ENCODE results near the gene NEURL2.

Gene NEURL2

GRCh38 chr20:45892049-45892825 lies 1.2 kb upstream of the NEURL2 start:
- Histone ChIP-seq H3K23ac (ENCODE audit: low read length) (no peak overlapping the region), H3K27ac (ENCODE audit: low read depth, low read length) (no peak overlapping the region), H3K14ac (ENCODE audit: low read length) (no peak overlapping the region), H3K4ac (ENCODE audit: low read depth, low read length) (no peak overlapping the region), H3K9ac (ENCODE audit: low read length) (no peak overlapping the region), H3K27me3 (ENCODE audit: insufficient read depth, low read length) (no peaks in the 10 kb centered on the region), H3K79me2 (ENCODE audit: control insufficient read depth, insufficient read depth, low read length, poor library complexity) (peaks cover 4% of the 10 kb centered on the region), H4K91ac (ENCODE audit: low read depth, low read length) (peak overlapping the region; percentile 22), H4K8ac (ENCODE audit: low read depth, low read length) (peak overlapping the region; percentile 95), H3K18ac (ENCODE audit: low read length) (peak overlapping the region; percentile 2), H3K4me1 (ENCODE audit: control insufficient read depth in 1 of 2, insufficient read depth in 2 of 2, low read length in 2 of 2) (peaks cover 9 to 15% of the 10 kb centered on the region in 2 experiments), H4K12ac (ENCODE audit: low read depth, low read length) (no peak overlapping the region), H2AFZ (ENCODE audit: insufficient read depth, low read length, poor library complexity) (no peak overlapping the region), H3K4me3 (ENCODE audit: low read depth, low read length) (no peak overlapping the region), H2AK5ac (ENCODE audit: low read length) (no peak overlapping the region), H3K4me2 (ENCODE audit: low read length) (peak overlapping the region; percentile 97), H3K79me1 (ENCODE audit: low read length) (peaks cover 9% of the 10 kb centered on the region), H3K36me3 (ENCODE audit: control insufficient read depth in 1 of 2, insufficient read depth in 2 of 2, low read length in 2 of 2) (peaks cover 13 to 27% of the 10 kb centered on the region in 2 experiments), H2BK5ac (ENCODE audit: low read depth, low read length, poor library complexity) (no peak overlapping the region), H3K9me3 (ENCODE audit: insufficient read depth, low read depth, low read length) (no peaks in the 10 kb centered on the region), H2BK120ac (ENCODE audit: insufficient read depth, low read length, poor library complexity) (no peak overlapping the region), H2BK12ac (ENCODE audit: low read length) (no peak overlapping the region)
- no CpG with 5 or more reads among the region's 9 CpGs for WGBS (ENCODE audit: extremely low coverage, insufficient coverage, insufficient read length)
- DNase-seq: peak; percentile 37 to 63

- Histone ChIP-seq H3K9ac (ENCODE audit: low read length) (peak overlapping the region; percentile 35), H3K18ac (ENCODE audit: low read length) (peak overlapping the region; percentile 32), H3K27ac (ENCODE audit: low read depth, low read length) (no peak overlapping the region), H2BK12ac (ENCODE audit: low read length) (no peak overlapping the region), H3K79me2 (ENCODE audit: control insufficient read depth, insufficient read depth, low read length, poor library complexity) (peaks cover 4% of the 10 kb centered on the region), H3K27me3 (ENCODE audit: insufficient read depth, low read length) (no peaks in the 10 kb centered on the region), H3K9me3 (ENCODE audit: insufficient read depth, low read depth, low read length) (no peaks in the 10 kb centered on the region), H3K4ac (ENCODE audit: low read depth, low read length) (peak overlapping the region; percentile 30), H2BK5ac (ENCODE audit: low read depth, low read length, poor library complexity) (no peak overlapping the region), H3K4me1 (ENCODE audit: control insufficient read depth in 1 of 2, insufficient read depth in 2 of 2, low read length in 2 of 2) (peaks cover 9 to 15% of the 10 kb centered on the region in 2 experiments), H3K14ac (ENCODE audit: low read length) (peak overlapping the region; percentile 68), H4K8ac (ENCODE audit: low read depth, low read length) (peak overlapping the region; percentile 85), H3K4me2 (ENCODE audit: low read length) (peak overlapping the region; percentile 97), H4K12ac (ENCODE audit: low read depth, low read length) (peak overlapping the region; percentile 78), H2AK5ac (ENCODE audit: low read length) (no peak overlapping the region), H3K36me3 (ENCODE audit: control insufficient read depth in 1 of 2, insufficient read depth in 2 of 2, low read length in 2 of 2) (peaks cover 6 to 19% of the 10 kb centered on the region in 2 experiments), H2BK120ac (ENCODE audit: insufficient read depth, low read length, poor library complexity) (peak overlapping the region; percentile 28), H3K79me1 (ENCODE audit: low read length) (peaks cover 9% of the 10 kb centered on the region), H2AFZ (ENCODE audit: insufficient read depth, low read length, poor library complexity) (peak overlapping the region; percentile 93), H3K4me3 (ENCODE audit: low read depth, low read length) (peak overlapping the region; percentile 80), H4K91ac (ENCODE audit: low read depth, low read length) (peak overlapping the region; percentile 56), H3K23ac (ENCODE audit: low read length) (no peak overlapping the region)
- DNase-seq: peak; percentile 80
- WGBS (ENCODE audit: extremely low coverage, insufficient coverage, insufficient read length): no CpG with 5 or more reads among the region's 79 CpGs
Observed at GRCh38 chr20:45890077-45890984, 677 bp downstream of the NEURL2 start.

DNA sequence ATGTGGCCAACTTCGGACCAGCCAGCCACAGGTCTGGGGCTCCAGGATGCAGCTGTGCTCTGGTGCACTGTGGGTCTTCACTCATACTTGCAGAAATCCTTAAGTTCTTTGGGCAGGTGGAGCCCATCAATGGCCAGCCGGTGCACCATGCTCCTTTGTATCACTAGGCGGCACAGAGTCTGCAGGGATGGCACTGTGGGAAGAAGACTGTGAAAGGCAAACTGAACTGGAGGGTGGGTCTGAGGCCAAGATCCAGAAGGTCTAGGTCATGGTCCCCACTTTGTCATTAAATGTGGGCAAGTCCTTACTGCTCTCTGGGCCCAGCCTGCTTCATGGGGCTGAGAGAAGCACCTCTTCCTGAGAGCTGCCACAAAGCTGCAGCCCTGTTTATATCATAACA lies 2.3 kb downstream of the NEURL2 start:
- Histone ChIP-seq H2AK5ac (ENCODE audit: low read length) (no peak overlapping the region), H4K91ac (ENCODE audit: low read depth, low read length) (no peak overlapping the region), H3K23ac (ENCODE audit: low read length) (no peak overlapping the region), H3K14ac (ENCODE audit: low read length) (no peak overlapping the region), H3K79me2 (ENCODE audit: control insufficient read depth, insufficient read depth, low read length, poor library complexity) (peaks cover 4% of the 10 kb centered on the region), H3K4me1 (ENCODE audit: control insufficient read depth in 1 of 2, insufficient read depth in 2 of 2, low read length in 2 of 2) (peaks cover 9 to 15% of the 10 kb centered on the region in 2 experiments), H3K4ac (ENCODE audit: low read depth, low read length) (no peak overlapping the region), H3K27ac (ENCODE audit: low read depth, low read length) (no peak overlapping the region), H3K36me3 (ENCODE audit: control insufficient read depth in 1 of 2, insufficient read depth in 2 of 2, low read length in 2 of 2) (peaks cover 5 to 11% of the 10 kb centered on the region in 2 experiments), H3K9ac (ENCODE audit: low read length) (peak overlapping the region; percentile 7), H3K27me3 (ENCODE audit: insufficient read depth, low read length) (no peaks in the 10 kb centered on the region), H3K4me3 (ENCODE audit: low read depth, low read length) (no peak overlapping the region), H4K8ac (ENCODE audit: low read depth, low read length) (no peak overlapping the region), H2AFZ (ENCODE audit: insufficient read depth, low read length, poor library complexity) (no peak overlapping the region), H4K12ac (ENCODE audit: low read depth, low read length) (no peak overlapping the region), H2BK12ac (ENCODE audit: low read length) (no peak overlapping the region), H2BK5ac (ENCODE audit: low read depth, low read length, poor library complexity) (no peak overlapping the region), H2BK120ac (ENCODE audit: insufficient read depth, low read length, poor library complexity) (no peak overlapping the region), H3K4me2 (ENCODE audit: low read length) (no peak overlapping the region), H3K9me3 (ENCODE audit: insufficient read depth, low read depth, low read length) (no peaks in the 10 kb centered on the region), H3K79me1 (ENCODE audit: low read length) (peaks cover 9% of the 10 kb centered on the region), H3K18ac (ENCODE audit: low read length) (no peak overlapping the region)
- no peak for DNase-seq
- no CpG with 5 or more reads among the region's 3 CpGs for WGBS (ENCODE audit: extremely low coverage, insufficient coverage, insufficient read length)

DNA sequence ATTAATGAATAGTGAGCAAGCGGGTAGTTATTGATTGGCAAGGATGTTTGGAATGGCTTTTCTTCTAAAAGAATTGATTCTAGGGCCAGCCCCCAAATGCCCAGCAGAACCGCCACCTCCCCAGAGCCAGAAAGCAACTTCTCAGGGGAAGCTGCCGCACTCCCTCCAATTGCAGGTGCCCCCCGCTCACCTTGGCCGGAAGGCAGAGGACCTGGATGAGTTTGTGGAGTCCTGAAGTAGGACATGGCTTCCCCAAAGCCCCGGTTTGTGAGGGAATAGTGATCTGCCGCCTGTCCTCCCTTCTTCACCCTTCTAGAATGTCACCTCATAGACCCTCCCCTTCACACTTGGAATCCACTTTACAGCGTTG lies 3.7 kb downstream of the NEURL2 start, which contains the start of gene SPATA25:
Gene SPATA25 (minus strand): TSS at position 277 of the 370 bp plus-strand sequence. CDS start 32 bp downstream, at position 245.
- H4K8ac ChIP-seq (ENCODE audit: low read depth, low read length): no peak within 1 kb of the TSS
- no peak within 1 kb of the TSS for H3K4ac ChIP-seq (ENCODE audit: low read depth, low read length)
- peaks cover 9 to 14% of the 10 kb centered on the region in 2 experiments for H3K4me1 ChIP-seq (ENCODE audit: control insufficient read depth in 1 of 2, insufficient read depth in 2 of 2, low read length in 2 of 2)
- no peaks in the 10 kb centered on the region for H3K27me3 ChIP-seq (ENCODE audit: insufficient read depth, low read length)
- H2BK5ac ChIP-seq (ENCODE audit: low read depth, low read length, poor library complexity): no peak within 1 kb of the TSS
- no peak within 1 kb of the TSS for H4K12ac ChIP-seq (ENCODE audit: low read depth, low read length)
- no peak within 1 kb of the TSS for H3K23ac ChIP-seq (ENCODE audit: low read length)
- H3K79me1 ChIP-seq (ENCODE audit: low read length): peaks cover 9% of the 10 kb centered on the region
- no peak within 1 kb of the TSS for H3K18ac ChIP-seq (ENCODE audit: low read length)
- no peak within 1 kb of the TSS for H3K9ac ChIP-seq (ENCODE audit: low read length)
- H3K27ac ChIP-seq (ENCODE audit: low read depth, low read length): no peak within 1 kb of the TSS
- no peak within 1 kb of the TSS for H3K4me2 ChIP-seq (ENCODE audit: low read length)
- H2AFZ ChIP-seq (ENCODE audit: insufficient read depth, low read length, poor library complexity): no peak within 1 kb of the TSS
- H3K4me3 ChIP-seq (ENCODE audit: low read depth, low read length): no peak within 1 kb of the TSS
- H4K91ac ChIP-seq (ENCODE audit: low read depth, low read length): no peak within 1 kb of the TSS
- no peak within 1 kb of the TSS for H2BK120ac ChIP-seq (ENCODE audit: insufficient read depth, low read length, poor library complexity)
- H3K9me3 ChIP-seq (ENCODE audit: insufficient read depth, low read depth, low read length): no peaks in the 10 kb centered on the region
- H3K14ac ChIP-seq (ENCODE audit: low read length): no peak within 1 kb of the TSS
- WGBS (ENCODE audit: extremely low coverage, insufficient coverage, insufficient read length): 100% methylated on average over 1 of the region's 8 CpGs
- peaks cover 4% of the 10 kb centered on the region for H3K79me2 ChIP-seq (ENCODE audit: control insufficient read depth, insufficient read depth, low read length, poor library complexity)
- no peak for DNase-seq
- H2BK12ac ChIP-seq (ENCODE audit: low read length): no peak within 1 kb of the TSS
- H2AK5ac ChIP-seq (ENCODE audit: low read length): no peak within 1 kb of the TSS
- H3K36me3 ChIP-seq (ENCODE audit: control insufficient read depth in 1 of 2, insufficient read depth in 2 of 2, low read length in 2 of 2): peaks cover 16 to 18% of the 10 kb centered on the region in 2 experiments

Data from trophoblast cell (in vitro differentiated cells and primary cell).